Effector memory CD4-positive, alpha-beta T cell (primary cell): ENCODE measurements around the gene SETBP1.

ENCODE experiments used
- DNase-seq, 3 donors: peaks; one replicate each; pipeline ENCODE4 v3.0.0-alpha.2; 2020
- H3K27ac ChIP-seq: 2 replicates; pipeline ENCODE4 v1.7.0; 2013; ENCODE audit warnings: mild to moderate bottlenecking, low read length, moderate library complexity; ENCODE audit not compliant: insufficient read depth, poor library complexity, severe bottlenecking
- H3K27me3 ChIP-seq: replicated peaks from 2 replicates; pipeline ENCODE4 v1.7.0; 2013; ENCODE audit warnings: mild to moderate bottlenecking, low read length; ENCODE audit not compliant: insufficient read depth, control insufficient read depth, poor library complexity, severe bottlenecking
- H3K36me3 ChIP-seq: 2 replicates; pipeline ENCODE4 v1.7.0; 2013; ENCODE audit warnings: mild to moderate bottlenecking, low read length, moderate library complexity; ENCODE audit not compliant: control insufficient read depth, insufficient read depth
- H3K4me1 ChIP-seq: 2 replicates; pipeline ENCODE4 v1.7.0; 2013; ENCODE audit warnings: low read length, mild to moderate bottlenecking; ENCODE audit not compliant: control insufficient read depth, insufficient read depth, poor library complexity, severe bottlenecking
- H3K4me3 ChIP-seq: 2 replicates; pipeline ENCODE4 v1.7.0; 2013; ENCODE audit warnings: low read length, low read depth, mild to moderate bottlenecking; ENCODE audit not compliant: insufficient read depth, poor library complexity, severe bottlenecking
- H3K9me3 ChIP-seq: 2 replicates; pipeline ENCODE4 v1.7.0; 2013; ENCODE audit warnings: mild to moderate bottlenecking, low read length, moderate library complexity; ENCODE audit not compliant: control insufficient read depth

Gene SETBP1

DNA sequence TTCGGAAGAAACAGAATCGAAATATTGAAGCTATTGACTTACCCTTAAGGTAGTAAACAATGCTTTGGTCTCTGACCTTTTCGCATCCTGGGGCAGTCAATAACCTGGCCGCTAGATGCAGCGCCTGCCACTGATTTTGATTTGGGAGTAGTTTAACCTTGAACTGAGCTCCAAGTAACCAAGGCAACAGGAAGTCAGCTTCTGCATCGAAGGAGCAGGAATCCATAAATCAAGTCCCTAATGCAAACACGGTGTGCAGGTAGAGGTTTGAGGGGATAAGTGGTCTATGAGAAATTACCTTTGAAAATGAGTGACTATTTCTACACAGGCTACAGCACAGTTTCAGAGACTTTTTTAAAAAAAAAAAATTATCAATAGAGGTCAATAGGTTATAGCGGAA is 353.5 kb downstream of the SETBP1 start:
- Histone ChIP-seq H3K9me3 (no peaks in the 10 kb centered on the region), H3K36me3 (no peaks in the 10 kb centered on the region), H3K4me1 (no peaks in the 10 kb centered on the region), H3K27ac (no peak overlapping the region), H3K4me3 (no peak overlapping the region), H3K27me3 (no peaks in the 10 kb centered on the region)
- DNase-seq: no peak

DNA sequence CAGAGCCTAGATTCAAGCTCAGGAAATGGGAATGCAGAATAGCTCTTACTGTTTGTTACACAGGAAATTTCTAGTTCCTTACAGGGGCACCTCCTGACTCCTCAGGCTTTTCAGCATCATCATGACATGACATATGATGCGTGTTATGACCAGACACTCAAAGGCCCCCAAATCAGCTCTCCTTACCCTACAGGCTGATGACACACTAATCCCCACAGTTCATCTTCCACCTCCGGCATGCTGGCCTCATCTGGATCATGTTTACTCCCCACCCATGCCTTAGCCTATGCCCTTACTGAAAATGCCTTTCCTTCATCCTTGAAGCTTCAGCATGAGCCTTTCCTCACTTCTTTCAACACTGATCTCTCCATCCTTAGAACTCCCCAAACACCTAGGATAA is 356.9 kb downstream of the SETBP1 start:
- no peaks in the 10 kb centered on the region for H3K4me1 ChIP-seq
- no peak overlapping the region for H3K4me3 ChIP-seq
- no peak overlapping the region for H3K27ac ChIP-seq

DNA sequence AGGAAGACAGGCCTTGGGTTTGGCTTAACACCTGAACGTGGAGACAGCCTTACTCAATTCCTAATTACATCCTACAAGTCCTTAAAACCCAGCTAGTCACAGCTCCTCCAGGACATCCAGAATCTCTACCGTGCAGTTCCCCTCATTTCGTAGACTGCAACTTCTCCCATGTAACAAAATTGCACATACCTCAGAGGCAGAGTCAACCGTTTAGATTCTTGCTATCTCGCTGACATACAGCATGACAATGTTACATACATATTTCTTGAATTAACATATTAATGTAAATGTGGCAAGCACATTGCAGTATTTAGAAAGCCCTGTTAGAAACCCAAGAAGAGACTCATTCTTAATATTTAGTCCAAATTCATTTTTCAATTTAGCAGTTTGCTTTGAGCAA is 358.7 kb downstream of the SETBP1 start:
- Histone ChIP-seq H3K9me3 (no peaks in the 10 kb centered on the region), H3K4me1 (no peaks in the 10 kb centered on the region), H3K27ac (no peak overlapping the region), H3K36me3 (no peaks in the 10 kb centered on the region), H3K27me3 (no peaks in the 10 kb centered on the region), H3K4me3 (no peak overlapping the region)
- DNase-seq: no peak

More for the DNA sequence above, 356.9 kb downstream of the SETBP1 start:
- no peaks in the 10 kb centered on the region for H3K27me3 ChIP-seq
- H3K9me3 ChIP-seq: no peaks in the 10 kb centered on the region
- no peaks in the 10 kb centered on the region for H3K36me3 ChIP-seq
- DNase-seq: no peak

DNA sequence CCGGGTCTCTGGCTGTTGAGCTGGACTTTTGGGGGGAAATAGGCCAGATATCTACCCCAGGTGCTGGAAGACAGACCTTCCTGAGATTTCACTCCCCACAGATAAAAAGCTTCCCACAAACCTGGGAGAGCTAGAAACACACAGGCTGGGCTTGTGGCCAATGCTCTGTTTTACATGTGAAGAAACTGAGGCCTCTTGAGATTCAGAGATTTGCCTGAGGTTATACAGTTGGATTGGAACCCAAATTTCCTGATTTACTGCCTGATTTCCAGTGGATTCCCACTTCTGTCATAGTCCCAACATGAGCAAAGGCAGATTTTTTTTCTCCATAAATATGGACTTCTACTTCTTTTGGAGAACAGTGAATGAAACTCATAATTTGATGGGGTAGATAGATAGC is 360.2 kb downstream of the SETBP1 start:
- no peaks in the 10 kb centered on the region for H3K9me3 ChIP-seq

DNA sequence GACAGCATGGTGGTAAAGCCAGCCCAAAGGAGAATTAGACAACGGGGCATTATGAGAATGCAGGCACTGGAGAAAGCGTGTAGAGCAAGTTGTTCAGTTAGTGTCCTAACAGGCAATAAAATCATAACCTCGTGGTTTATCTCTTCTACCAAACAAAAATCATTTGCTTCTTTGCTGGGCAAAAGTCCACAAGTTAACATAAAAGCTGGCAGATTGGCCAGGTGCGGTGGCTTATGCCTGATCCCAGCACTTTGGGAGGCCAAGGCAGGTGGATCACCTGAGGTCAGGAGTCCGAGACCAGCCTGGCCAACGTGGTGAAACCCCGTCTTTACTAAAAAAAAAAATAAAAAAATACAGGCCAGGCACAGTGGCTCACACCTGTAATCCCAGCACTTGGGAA is 364.1 kb downstream of the SETBP1 start:
- Histone ChIP-seq H3K36me3 (no peaks in the 10 kb centered on the region), H3K27me3 (no peaks in the 10 kb centered on the region), H3K4me3 (no peak overlapping the region), H3K27ac (no peak overlapping the region), H3K4me1 (no peaks in the 10 kb centered on the region), H3K9me3 (no peaks in the 10 kb centered on the region)
- no peak for DNase-seq

More for the DNA sequence above, 360.2 kb downstream of the SETBP1 start:
- H3K27ac ChIP-seq: no peak overlapping the region
- no peak for DNase-seq
- H3K36me3 ChIP-seq: no peaks in the 10 kb centered on the region
- no peak overlapping the region for H3K4me3 ChIP-seq
- H3K27me3 ChIP-seq: no peaks in the 10 kb centered on the region
- no peaks in the 10 kb centered on the region for H3K4me1 ChIP-seq

DNA sequence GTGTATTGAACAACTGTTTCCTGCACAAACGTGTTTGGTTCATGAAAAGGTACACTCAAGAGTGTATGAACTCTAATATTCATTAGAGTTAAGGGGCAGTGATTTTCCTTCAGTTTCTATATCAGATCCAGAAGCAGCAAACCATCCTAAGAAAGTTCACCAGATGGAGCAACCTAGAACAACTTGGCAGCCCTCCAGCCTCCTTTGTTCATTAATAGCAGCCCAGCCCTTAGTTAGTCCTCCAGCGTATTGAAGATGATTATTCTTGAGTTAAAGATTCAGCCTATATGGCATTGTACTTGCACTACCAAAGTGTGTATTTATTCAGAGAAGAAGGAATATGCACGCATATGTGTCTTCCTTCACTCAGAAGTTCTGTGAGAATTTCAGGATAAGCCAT is 365.5 kb downstream of the SETBP1 start:
- Histone ChIP-seq H3K36me3 (no peaks in the 10 kb centered on the region), H3K27ac (no peak overlapping the region), H3K9me3 (no peaks in the 10 kb centered on the region), H3K4me3 (no peak overlapping the region), H3K27me3 (no peaks in the 10 kb centered on the region), H3K4me1 (no peaks in the 10 kb centered on the region)
- no peak for DNase-seq

DNA sequence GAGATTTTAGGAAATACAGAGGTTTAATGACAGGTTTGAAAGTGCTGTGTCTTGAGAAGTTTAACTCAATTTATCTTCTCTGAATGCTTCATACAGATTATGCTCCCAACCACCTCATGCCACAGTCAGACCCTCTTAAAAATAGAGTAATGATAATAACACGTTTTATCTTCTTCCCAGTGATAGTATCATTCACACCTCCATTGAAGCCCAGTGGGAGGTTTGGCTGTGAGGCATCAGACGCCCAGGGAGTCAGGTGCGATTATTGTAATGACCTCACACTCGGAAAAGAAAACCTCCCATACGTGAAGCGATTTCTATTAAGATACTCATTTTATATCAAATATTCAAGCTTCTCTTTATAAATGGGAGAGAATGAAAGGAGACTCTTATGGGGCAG is 366.3 kb downstream of the SETBP1 start:
- H3K4me1 ChIP-seq: no peaks in the 10 kb centered on the region
- DNase-seq: no peak

DNA sequence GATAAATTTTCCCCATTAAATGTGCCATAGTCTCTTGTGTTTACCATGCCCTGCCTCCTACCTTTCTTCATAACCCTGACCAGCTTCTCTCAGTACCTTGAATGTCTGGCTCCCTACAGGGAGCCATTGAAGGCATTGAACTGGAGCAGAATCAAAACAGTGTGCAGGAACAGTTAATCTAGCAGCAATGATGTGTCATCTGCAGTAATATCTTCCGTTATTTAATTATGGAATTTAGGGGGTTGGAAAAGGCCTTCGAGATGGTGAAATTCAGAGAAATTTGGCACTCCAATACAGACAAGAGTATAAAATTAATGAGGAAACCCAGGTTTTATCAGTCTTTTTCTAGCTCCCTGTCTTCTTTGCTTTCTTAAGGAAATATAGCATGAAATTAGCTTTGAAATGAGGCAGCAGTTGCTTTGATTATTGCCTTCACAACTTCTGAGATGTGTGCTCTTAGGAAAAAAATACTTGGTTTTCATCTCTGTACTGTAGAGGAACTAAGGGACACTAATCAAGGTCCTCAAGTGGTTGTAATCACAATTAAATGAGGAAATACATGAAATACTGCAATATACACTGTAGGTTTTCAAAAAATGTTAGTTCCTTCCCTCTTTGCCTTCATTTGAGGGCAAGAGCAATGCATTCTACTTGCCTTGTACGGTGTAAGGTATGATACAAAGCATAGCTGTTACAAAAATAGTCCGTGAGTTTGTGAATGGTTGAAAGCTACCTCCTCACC is 369.1 kb downstream of the SETBP1 start:
- H3K4me3 ChIP-seq: no peak overlapping the region
- no peaks in the 10 kb centered on the region for H3K9me3 ChIP-seq
- H3K4me1 ChIP-seq: no peaks in the 10 kb centered on the region
- no peaks in the 10 kb centered on the region for H3K27me3 ChIP-seq
- H3K36me3 ChIP-seq: no peaks in the 10 kb centered on the region
- no peak for DNase-seq
- H3K27ac ChIP-seq: no peak overlapping the region

More for the DNA sequence above, 366.3 kb downstream of the SETBP1 start:
- no peaks in the 10 kb centered on the region for H3K27me3 ChIP-seq
- no peaks in the 10 kb centered on the region for H3K9me3 ChIP-seq
- H3K36me3 ChIP-seq: no peaks in the 10 kb centered on the region
- H3K4me3 ChIP-seq: no peak overlapping the region
- H3K27ac ChIP-seq: no peak overlapping the region

DNA sequence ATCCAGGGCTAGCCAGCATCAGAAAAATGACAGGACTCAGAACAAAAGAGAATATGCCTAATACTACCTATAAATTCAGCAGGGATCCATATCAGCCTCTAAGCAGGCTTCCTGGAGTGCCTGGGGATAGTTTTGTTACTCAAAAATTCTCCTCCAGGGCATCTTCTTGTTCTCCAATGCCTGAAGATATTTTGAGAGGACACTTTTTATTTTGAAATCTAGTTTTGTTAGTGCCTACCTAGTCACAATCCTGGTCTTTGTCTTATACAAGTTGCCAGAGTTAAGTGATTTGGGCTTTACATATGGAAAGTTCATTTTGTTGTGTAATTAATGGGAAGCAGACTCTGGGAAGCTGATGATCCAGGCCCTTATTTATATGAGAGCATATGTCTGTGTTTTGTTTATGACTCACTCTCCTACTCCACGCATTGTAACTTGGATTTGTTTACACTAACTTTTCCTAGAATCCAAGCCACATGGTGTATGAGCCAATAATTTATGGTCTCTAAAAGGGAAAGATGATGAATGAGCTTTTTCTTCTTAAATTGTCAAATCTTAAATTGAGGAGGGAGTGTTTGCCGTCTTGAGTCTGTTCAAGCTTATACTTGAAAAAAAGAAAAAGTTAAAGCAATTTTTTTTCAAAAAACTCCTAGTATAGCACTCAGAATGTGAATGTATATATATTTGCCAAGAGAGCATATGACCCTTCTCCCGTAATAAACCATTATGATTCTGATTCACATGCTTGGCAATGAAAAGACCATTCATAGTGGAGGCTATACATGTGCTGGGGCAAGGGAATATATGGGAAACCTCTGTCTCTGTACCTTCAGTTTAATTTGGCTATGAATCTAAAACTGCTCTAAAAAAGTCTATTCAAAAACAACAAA is 370.3 kb downstream of the SETBP1 start:
- no peaks in the 10 kb centered on the region for H3K4me1 ChIP-seq
- no peak for DNase-seq
- H3K9me3 ChIP-seq: no peaks in the 10 kb centered on the region
- H3K27ac ChIP-seq: no peak overlapping the region
- no peaks in the 10 kb centered on the region for H3K36me3 ChIP-seq
- H3K27me3 ChIP-seq: no peaks in the 10 kb centered on the region
- no peak overlapping the region for H3K4me3 ChIP-seq

DNA sequence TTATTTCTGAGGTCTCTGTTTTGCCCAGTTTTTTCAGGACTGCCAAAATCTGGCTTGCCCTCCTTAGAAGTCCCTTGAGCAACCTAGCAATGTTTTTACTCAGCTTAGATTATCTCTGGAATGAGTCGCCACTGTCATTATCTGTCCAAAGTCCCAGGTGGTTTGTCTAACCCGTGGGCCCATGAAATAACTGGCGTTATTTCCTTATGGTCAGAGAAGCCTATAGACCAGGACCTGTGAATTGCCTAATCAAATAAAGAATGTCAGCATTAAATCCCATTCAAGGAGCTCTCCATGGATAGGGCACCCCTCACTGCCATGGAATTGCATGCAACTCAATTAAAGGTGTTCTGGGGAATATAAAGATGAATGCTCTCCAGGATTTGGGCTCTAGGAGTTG is 373.9 kb downstream of the SETBP1 start:
- Histone ChIP-seq H3K4me3 (no peak overlapping the region), H3K27ac (no peak overlapping the region), H3K9me3 (no peaks in the 10 kb centered on the region), H3K27me3 (no peaks in the 10 kb centered on the region), H3K36me3 (no peaks in the 10 kb centered on the region), H3K4me1 (no peaks in the 10 kb centered on the region)
- no peak for DNase-seq
